T-cell (primary cell): ENCODE results near the gene ANXA7. TPM values are rescaled to one million over a fixed set of nuclear protein-coding genes. Genes with fewer than 3 reads are reported as not detected.

Source experiments
- ATAC-seq, 4 experiments: fragments of 200-7000 bp in 3 of 4; fragments of 150-1000 bp in 1 of 4; cut with Tn5 transposase; replicated peaks in 1 of 4; 1 replicate in 3 of 4; 2 replicates in 1 of 4; pipeline ENCODE4 v1.10.0; 2021; ENCODE audit warnings: moderate library complexity in 3 of 4, mild to moderate bottlenecking in 2 of 4, moderate number of reproducible peaks in 1 of 4
- CTCF ChIA-PET, 2 donors: fragments of 300-600 bp; sonication (Branson Sonifier 250); formaldehyde crosslinking; loops; one replicate each; lab custom pipeline; 2022; ENCODE audit warnings: antibody characterized with exemption in 2 of 2; lab: Charles Lee
- POLR2A ChIA-PET, 2 donors: fragments of 300-600 bp; sonication (Branson Sonifier 250); formaldehyde crosslinking; loops; one replicate each; lab custom pipeline; 2022; ENCODE audit warnings: antibody characterized with exemption in 2 of 2; lab: Charles Lee
- DNase-seq, 35 experiments: peaks; one replicate each; pipeline versions ENCODE4 v3.0.0 to v3.0.0-alpha.2; 2013 to 2023
- H3K27ac ChIP-seq: one replicate; pipeline ENCODE4 v1.5.1; 2013; ENCODE audit warnings: low read length
- H3K27me3 ChIP-seq, 2 experiments: replicated peaks in 1 of 2; 1 replicate in 1 of 2; 2 replicates in 1 of 2; pipeline versions ENCODE4 v1.6.1 to v1.7.0; 2013; ENCODE audit warnings: low read length in 1 of 2, mixed read lengths in 1 of 2; ENCODE audit not compliant: control insufficient read depth in 2 of 2, insufficient read depth in 2 of 2; ENCODE audit errors: extremely low read depth in 1 of 2
- H3K36me3 ChIP-seq, 2 donors: 1 replicate in 1 of 2; 2 replicates in 1 of 2; pipeline versions ENCODE4 v1.6.1 to v1.7.0; 2013; ENCODE audit warnings: low read length in 1 of 2; ENCODE audit not compliant: control insufficient read depth in 2 of 2, insufficient read depth in 1 of 2; ENCODE audit errors: extremely low read depth in 1 of 2
- H3K4me1 ChIP-seq, 2 experiments: 1 replicate in 1 of 2; 2 replicates in 1 of 2; pipeline versions ENCODE4 v1.6.1 to v1.7.0; 2013; ENCODE audit warnings: low read length in 2 of 2, mixed read lengths in 1 of 2; ENCODE audit not compliant: insufficient read depth in 2 of 2, control insufficient read depth in 1 of 2; ENCODE audit errors: extremely low read depth in 1 of 2
- H3K4me3 ChIP-seq, 2 donors: 1 replicate in 1 of 2; 2 replicates in 1 of 2; pipeline versions ENCODE4 v1.5.1 to v1.7.0; 2013; ENCODE audit warnings: mild to moderate bottlenecking in 2 of 2, low read length in 1 of 2, moderate library complexity in 1 of 2; ENCODE audit not compliant: control insufficient read depth in 1 of 2; ENCODE audit errors: extremely low read depth in 1 of 2
- H3K9me3 ChIP-seq: 2 replicates; pipeline ENCODE4 v1.7.0; 2013
- H3K27ac Mint-ChIP-seq, 2 donors: one replicate each; pipeline ENCODE4 v1.8.0; 2020 to 2021; ENCODE audit warnings: mild to moderate bottlenecking in 2 of 2, mixed read lengths in 2 of 2
- H3K27me3 Mint-ChIP-seq, 2 donors: one replicate each; pipeline ENCODE4 v1.8.0; 2021 to 2022; ENCODE audit warnings: mixed read lengths in 2 of 2
- H3K36me3 Mint-ChIP-seq: one replicate; pipeline ENCODE4 v1.8.0; 2021; ENCODE audit warnings: mixed read lengths
- H3K4me1 Mint-ChIP-seq, 3 donors: one replicate each; pipeline ENCODE4 v1.8.0; 2020 to 2022; ENCODE audit warnings: mixed read lengths in 3 of 3, mild to moderate bottlenecking in 1 of 3
- H3K4me3 Mint-ChIP-seq, 3 donors: one replicate each; pipeline ENCODE4 v1.8.0; 2020 to 2022; ENCODE audit warnings: mild to moderate bottlenecking in 3 of 3, mixed read lengths in 3 of 3, moderate library complexity in 3 of 3
- H3K9me3 Mint-ChIP-seq, 3 donors: one replicate each; pipeline ENCODE4 v1.8.0; 2020 to 2022; ENCODE audit warnings: mixed read lengths in 3 of 3
- WGBS: methylation state at CpG from one replicate; pipeline ENCODE4 v1.1.5; 2013; ENCODE audit warnings: missing lambda C conversion rate; ENCODE audit not compliant: insufficient coverage; 5-methylcytosine and 5-hydroxymethylcytosine counted together
- total RNA-seq, 35 experiments: library from RNA in 6 of 35; stranded (reverse) in 6 of 35; fragments of 120-200 nt in 1 of 35; gene quantifications; one replicate each; pipeline versions ENCODE4 v1.2.1 to v1.2.4 and lab custom pipeline; 2013 to 2026

ANXA7 gene
- 100 to 1,000 TPM in 2 of 5 donors, 10 to 100 TPM in 3; 84.3 to 109 (median 97.6) TPM for total RNA-seq
- 83.4 TPM for total RNA-seq (2013)
- 88.9 to 321 (median 138) reads per million in 29 experiments for total RNA-seq (lab: John Stamatoyannopoulos, UW)

DNA sequence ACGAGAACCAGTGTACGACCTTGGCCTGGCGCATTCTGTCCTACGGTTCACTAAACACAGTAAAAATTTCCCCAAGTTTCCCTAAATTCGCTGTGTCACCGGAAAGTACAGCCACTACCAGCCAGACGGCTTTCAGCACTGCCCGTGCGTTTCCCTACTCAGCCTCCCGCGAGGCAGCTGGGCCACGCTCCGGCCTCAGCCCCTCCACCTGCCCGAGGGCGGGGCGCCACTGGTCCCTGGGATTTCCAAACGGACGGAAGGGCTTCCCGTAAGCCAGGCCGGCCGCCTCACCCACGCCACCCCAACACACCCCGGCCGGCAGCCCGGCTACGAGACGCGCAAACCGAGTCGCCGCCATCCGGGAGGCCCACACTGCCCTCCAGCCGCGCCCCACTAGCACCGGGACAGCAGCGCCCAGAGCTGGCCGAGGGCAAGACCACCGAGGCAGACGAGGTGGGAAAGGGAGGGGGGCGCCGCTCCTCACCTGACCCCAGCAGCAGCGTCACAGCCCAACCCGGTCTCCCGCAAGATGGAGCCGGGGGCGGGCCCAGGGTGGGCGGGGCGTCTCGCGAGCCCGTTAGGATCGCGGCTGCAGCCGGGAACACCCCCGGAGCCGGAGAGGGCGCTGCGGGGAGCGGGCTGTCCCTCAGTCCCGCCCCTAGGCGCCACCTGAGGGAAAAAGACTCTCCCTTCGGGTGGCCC lies at the start of gene ANXA7:
TSS of gene ANXA7 (minus strand) at position 531 of the 702 bp plus-strand sequence. CDS start 13,202 bp downstream, outside the sequence.
- H3K27me3 Mint-ChIP-seq, result no peaks in the 10 kb centered on the region
- peak; percentile 97 to 98 (median 98) for ATAC-seq
- H3K9me3 Mint-ChIP-seq, result no peaks in the 10 kb centered on the region
- peak; percentile 85 to 97 (median 92) for DNase-seq
- H3K27ac ChIP-seq, result peak within 1 kb of the TSS; percentile 85
- peaks cover 9% of the 10 kb centered on the region for H3K36me3 Mint-ChIP-seq
- POLR2A ChIA-PET, result interaction anchor here (0.5 to 1.1 kb wide), 4 partner anchors 15 to 745 kb away, joined by 3 to 5 read pairs (median 3); partner anchors contain the start of gene P4HA1 (in 1 of the 2)
- no peaks in the 10 kb centered on the region for H3K9me3 ChIP-seq
- peaks cover 12 to 25% of the 10 kb centered on the region in 2 experiments for H3K4me1 ChIP-seq
- H3K27me3 ChIP-seq, result no peaks in the 10 kb centered on the region
- H3K4me3 Mint-ChIP-seq, result peak within 1 kb of the TSS; percentile 87 to 93 (median 88)
- under 1% methylated on average over 52 of the region's 62 CpGs for WGBS
- H3K4me3 ChIP-seq, result peak within 1 kb of the TSS; percentile 74 to 96
- peak within 1 kb of the TSS; percentile 75 to 94 for H3K27ac Mint-ChIP-seq
- CTCF ChIA-PET, result interaction anchor here in 1 of 2 donors (0.7 to 1.0 kb wide), 2 partner anchors 55 to 317 kb away, joined by 3 read pairs; partner anchors contain the start of genes CFAP70 and P4HA1
- no peaks in the 10 kb centered on the region for H3K36me3 ChIP-seq
- peaks cover 53 to 55% (median 55%) of the 10 kb centered on the region in 3 donors for H3K4me1 Mint-ChIP-seq

DNA sequence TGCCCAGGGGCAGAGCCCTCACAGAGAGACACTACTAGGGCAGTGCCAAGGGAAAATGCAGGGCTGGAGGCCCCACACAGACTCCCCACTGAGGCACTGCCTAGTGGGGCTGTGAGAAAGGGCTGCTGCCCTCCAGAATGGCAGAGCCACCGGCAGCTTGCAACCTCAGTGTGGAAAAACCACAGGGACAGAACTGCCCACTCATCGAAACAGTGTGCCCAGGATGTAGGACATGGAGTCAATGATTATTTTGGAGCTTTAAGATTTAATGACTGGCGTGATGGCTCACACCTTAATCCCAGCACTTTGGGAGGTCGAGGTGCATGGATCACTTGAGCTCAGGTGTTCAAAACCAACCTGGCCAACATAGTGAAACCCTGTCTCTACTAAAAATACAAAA lies 47.0 kb upstream of the ANXA7 start:
- no peak for ATAC-seq
- Mint-ChIP-seq H3K9me3 (no peaks in the 10 kb centered on the region), H3K4me1 (peaks cover 0 to 3% (median 2%) of the 10 kb centered on the region in 3 donors), H3K4me3 (no peak overlapping the region), H3K27ac (peak overlapping the region in 1 of 2 donors; percentile 58), H3K36me3 (peaks cover 37% of the 10 kb centered on the region), H3K27me3 (no peaks in the 10 kb centered on the region)
- Histone ChIP-seq H3K36me3 (peaks cover 10 to 19% of the 10 kb centered on the region in 2 donors), H3K9me3 (no peaks in the 10 kb centered on the region), H3K27ac (no peak overlapping the region), H3K4me1 (no peaks in the 10 kb centered on the region), H3K4me3 (no peak overlapping the region), H3K27me3 (no peaks in the 10 kb centered on the region)
- DNase-seq, result no peak
- WGBS, result 100% methylated on average over 2 of the region's 4 CpGs
- CTCF ChIA-PET, result no interaction called here
- POLR2A ChIA-PET, result no interaction called here

DNA sequence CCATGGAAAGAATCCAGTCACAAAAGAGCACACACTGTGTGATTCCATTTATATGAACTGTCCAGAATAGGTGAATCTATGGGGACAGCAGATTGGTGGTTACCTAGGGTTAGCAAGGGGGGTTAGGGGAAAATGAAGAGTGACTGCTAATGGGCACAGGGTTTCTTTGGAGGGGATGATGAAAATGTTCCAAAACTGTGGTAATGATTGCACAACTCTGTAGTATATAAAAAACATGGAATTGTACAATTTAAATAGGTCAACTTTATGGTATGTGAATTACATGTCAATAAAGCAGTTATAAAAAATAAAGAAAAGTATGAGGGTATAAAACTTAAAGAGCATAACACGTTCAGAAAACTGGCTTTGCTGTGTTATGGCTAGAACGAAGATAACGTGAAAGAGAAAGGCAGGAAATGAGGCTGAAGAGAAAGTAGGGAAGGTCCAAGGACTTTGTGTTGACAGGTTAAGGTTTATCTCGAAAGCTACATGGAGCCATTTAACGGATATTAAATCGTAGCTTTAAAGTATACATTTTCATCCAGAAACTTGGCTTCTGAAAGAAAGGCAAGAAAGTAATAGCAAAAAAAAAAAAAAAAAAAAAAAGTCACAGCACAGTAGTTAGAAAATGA lies 45.9 kb upstream of the ANXA7 start:
- peaks cover 0 to 3% (median 2%) of the 10 kb centered on the region in 3 donors for H3K4me1 Mint-ChIP-seq
- Histone ChIP-seq H3K36me3 (peaks cover 5 to 10% of the 10 kb centered on the region in 2 donors), H3K27me3 (no peaks in the 10 kb centered on the region), H3K4me1 (no peaks in the 10 kb centered on the region), H3K4me3 (no peak overlapping the region), H3K9me3 (no peaks in the 10 kb centered on the region), H3K27ac (no peak overlapping the region)
- no peaks in the 10 kb centered on the region for H3K27me3 Mint-ChIP-seq
- no peaks in the 10 kb centered on the region for H3K9me3 Mint-ChIP-seq
- no peak overlapping the region for H3K27ac Mint-ChIP-seq
- peaks cover 32% of the 10 kb centered on the region for H3K36me3 Mint-ChIP-seq
- ATAC-seq, result no peak
- no peak for DNase-seq
- ChIA-PET CTCF (no interaction called here), POLR2A (interaction anchor here in 1 of 2 donors (0.6 kb wide), 1 partner anchor 259 kb away, joined by 6 read pairs; no protein-coding TSS in a partner anchor)
- WGBS, result 90% methylated on average over 3 of the region's 6 CpGs
- H3K4me3 Mint-ChIP-seq, result no peak overlapping the region

DNA sequence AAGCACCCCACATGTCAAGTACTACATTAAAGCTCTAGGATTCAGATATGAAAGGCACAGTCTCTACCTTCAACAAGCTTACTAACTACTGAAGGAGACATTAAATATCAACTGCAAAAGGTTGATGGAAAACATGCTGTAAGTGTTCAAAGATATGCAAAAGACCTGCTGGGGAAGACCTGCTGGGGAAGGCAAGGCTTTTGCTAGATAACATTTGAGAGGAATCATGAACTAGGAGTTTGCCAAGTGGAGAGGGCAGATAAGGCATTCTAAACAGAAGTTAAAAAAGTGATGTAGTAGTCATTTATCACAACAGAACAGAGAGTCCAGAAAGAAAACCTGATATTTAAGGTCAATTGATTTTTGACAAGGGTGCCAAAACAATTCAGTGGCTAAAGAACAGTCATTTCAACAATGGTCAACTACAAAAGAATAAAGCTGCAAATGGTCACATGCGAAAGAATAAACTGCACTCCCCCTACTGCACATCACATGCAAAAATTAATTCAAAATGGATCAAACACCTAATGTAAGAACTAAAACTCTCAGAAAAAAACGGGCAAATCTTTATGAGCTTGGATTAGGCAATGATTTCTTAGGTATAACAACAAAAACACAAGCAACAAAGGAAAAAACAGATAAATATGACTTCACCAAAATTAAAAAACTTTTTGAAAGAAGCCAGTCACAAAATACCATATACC lies 42.5 kb upstream of the ANXA7 start:
- WGBS, result 100% methylated on average over 1 of the region's 2 CpGs
- Histone ChIP-seq H3K27me3 (no peaks in the 10 kb centered on the region), H3K4me1 (no peaks in the 10 kb centered on the region), H3K36me3 (peaks cover 3 to 21% of the 10 kb centered on the region in 2 donors), H3K4me3 (no peak overlapping the region), H3K9me3 (no peaks in the 10 kb centered on the region), H3K27ac (no peak overlapping the region)
- ATAC-seq (no peak), DNase-seq (no peak)
- CTCF ChIA-PET, result no interaction called here
- Mint-ChIP-seq H3K9me3 (no peaks in the 10 kb centered on the region), H3K4me3 (no peak overlapping the region), H3K4me1 (peaks cover 0 to 3% (median 2%) of the 10 kb centered on the region in 3 donors), H3K36me3 (peaks cover 29% of the 10 kb centered on the region), H3K27ac (no peak overlapping the region), H3K27me3 (no peaks in the 10 kb centered on the region)
- POLR2A ChIA-PET, result interaction anchor here in 1 of 2 donors (0.6 kb wide), 1 partner anchor 143 kb away, joined by 3 read pairs; no protein-coding TSS in a partner anchor

DNA sequence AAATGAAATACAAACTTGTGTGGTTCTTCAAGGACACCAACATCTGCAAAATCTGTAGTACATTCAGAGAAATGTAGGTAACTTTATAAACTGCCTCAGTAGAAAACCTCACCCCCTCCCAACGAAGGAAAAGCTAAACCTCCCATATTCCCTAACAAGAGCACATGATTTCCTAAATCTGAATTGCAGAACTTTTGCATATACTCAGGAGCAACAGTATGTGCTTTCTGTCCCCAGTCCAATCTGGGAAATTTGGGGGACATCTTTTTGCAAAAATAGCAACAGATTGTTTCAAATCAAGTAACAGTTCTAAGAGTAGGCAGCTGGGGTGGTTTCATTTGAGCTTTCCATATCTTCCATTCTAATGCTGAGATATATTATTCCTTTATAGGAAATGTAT lies 35.3 kb upstream of the ANXA7 start:
- H3K27ac ChIP-seq, result no peak overlapping the region
- Mint-ChIP-seq H3K9me3 (no peaks in the 10 kb centered on the region), H3K36me3 (peaks cover 32% of the 10 kb centered on the region), H3K4me3 (no peak overlapping the region), H3K4me1 (no peaks in the 10 kb centered on the region), H3K27ac (no peak overlapping the region), H3K27me3 (no peaks in the 10 kb centered on the region)
- no CpG with 5 or more reads among the region's 1 CpG for WGBS
- no peaks in the 10 kb centered on the region for H3K27me3 ChIP-seq
- no peaks in the 10 kb centered on the region for H3K4me1 ChIP-seq
- DNase-seq, result no peak
- ATAC-seq, result no peak
- no peaks in the 10 kb centered on the region for H3K9me3 ChIP-seq
- H3K4me3 ChIP-seq, result no peak overlapping the region
- peaks cover 3 to 35% of the 10 kb centered on the region in 2 donors for H3K36me3 ChIP-seq
- ChIA-PET POLR2A (no interaction called here), CTCF (no interaction called here)

DNA sequence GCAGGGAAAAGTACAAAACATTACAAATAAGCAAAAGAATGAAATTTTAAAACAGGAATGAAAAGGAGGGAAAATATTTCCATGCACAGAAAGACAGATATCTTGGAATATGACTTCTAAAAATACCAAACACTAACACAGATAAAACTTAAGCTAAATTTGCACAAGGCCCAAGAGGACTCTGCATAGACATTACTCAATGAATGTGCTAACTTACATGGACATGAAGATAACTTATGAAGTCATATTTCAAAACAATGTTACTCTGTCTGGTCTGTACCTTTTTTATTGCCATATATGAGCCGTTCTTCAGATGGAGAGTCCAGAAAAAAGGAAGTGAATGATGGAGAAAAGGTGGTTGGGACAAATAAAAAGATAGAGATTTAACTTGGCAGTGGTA lies 34.5 kb upstream of the ANXA7 start:
- CTCF ChIA-PET, result interaction anchor here in 1 of 2 donors (1.0 kb wide), 1 partner anchor 48 kb away, joined by 4 read pairs; the partner anchor contains the start of gene PPP3CB
- peaks cover 3 to 32% of the 10 kb centered on the region in 2 donors for H3K36me3 ChIP-seq
- no peak overlapping the region for H3K27ac ChIP-seq
- no peak overlapping the region for H3K4me3 Mint-ChIP-seq
- 100% methylated on average over 1 of the region's 1 CpG for WGBS
- peaks cover 32% of the 10 kb centered on the region for H3K36me3 Mint-ChIP-seq
- DNase-seq (no peak), ATAC-seq (no peak)
- no peaks in the 10 kb centered on the region for H3K4me1 ChIP-seq
- no peak overlapping the region for H3K4me3 ChIP-seq
- POLR2A ChIA-PET, result no interaction called here
- no peaks in the 10 kb centered on the region for H3K9me3 ChIP-seq
- H3K9me3 Mint-ChIP-seq, result no peaks in the 10 kb centered on the region
- no peaks in the 10 kb centered on the region for H3K27me3 ChIP-seq
- H3K27ac Mint-ChIP-seq, result no peak overlapping the region
- H3K27me3 Mint-ChIP-seq, result no peaks in the 10 kb centered on the region
- no peaks in the 10 kb centered on the region for H3K4me1 Mint-ChIP-seq
